PC-3 (cell line): Measurements from ENCODE around the gene MGAT5.

Source experiments
- EZH2phosphoT487 ChIP-seq: fragments of 300-600 bp; sonication (generic); IDR thresholded peaks from 2 replicates; pipeline ENCODE4 v1.6.1; 2018; ENCODE audit warnings: mild to moderate bottlenecking, antibody characterized with exemption, low read length, borderline replicate concordance
- TF ChIP-seq, protein P1 (sequence below): fragments of 300-600 bp; sonication (generic); conservative IDR thresholded peaks from 2 replicates; pipeline ENCODE4 v1.5.1; 2017; ENCODE audit warnings: antibody characterized with exemption, low read depth, mild to moderate bottlenecking, low read length

DNA sequence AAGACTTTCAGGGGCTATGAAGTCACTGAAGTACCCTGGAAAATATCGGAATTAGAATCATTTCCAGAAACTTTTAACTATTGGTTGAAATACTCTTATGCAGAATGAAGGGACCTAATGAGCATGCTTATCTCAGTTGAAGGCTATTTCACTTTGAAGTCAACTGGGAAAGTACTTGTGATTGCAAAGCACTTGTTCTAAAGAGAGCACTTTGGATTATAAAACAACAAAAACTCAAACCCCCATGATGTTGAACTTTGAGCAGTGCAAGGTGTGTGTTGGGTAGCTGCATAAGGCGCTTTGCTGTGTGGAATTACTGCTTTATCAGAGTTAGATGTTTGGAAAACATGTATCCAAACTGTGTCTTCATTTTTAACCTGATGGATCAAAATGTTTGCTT, 12.0 kb upstream of the MGAT5 start:
- no peak for TF ChIP-seq EZH2phosphoT487
- TF ChIP-seq, protein P1, sequence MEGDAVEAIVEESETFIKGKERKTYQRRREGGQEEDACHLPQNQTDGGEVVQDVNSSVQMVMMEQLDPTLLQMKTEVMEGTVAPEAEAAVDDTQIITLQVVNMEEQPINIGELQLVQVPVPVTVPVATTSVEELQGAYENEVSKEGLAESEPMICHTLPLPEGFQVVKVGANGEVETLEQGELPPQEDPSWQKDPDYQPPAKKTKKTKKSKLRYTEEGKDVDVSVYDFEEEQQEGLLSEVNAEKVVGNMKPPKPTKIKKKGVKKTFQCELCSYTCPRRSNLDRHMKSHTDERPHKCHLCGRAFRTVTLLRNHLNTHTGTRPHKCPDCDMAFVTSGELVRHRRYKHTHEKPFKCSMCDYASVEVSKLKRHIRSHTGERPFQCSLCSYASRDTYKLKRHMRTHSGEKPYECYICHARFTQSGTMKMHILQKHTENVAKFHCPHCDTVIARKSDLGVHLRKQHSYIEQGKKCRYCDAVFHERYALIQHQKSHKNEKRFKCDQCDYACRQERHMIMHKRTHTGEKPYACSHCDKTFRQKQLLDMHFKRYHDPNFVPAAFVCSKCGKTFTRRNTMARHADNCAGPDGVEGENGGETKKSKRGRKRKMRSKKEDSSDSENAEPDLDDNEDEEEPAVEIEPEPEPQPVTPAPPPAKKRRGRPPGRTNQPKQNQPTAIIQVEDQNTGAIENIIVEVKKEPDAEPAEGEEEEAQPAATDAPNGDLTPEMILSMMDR, result no peak
